GM12865 (cell line): Measurements from ENCODE around the gene STRIP2.

Source experiments
- DNase-seq: peaks from one replicate; pipeline ENCODE4 v3.0.0; 2010; ENCODE audit warnings: low read depth
- H3K4me3 ChIP-seq: 2 replicates; pipeline ENCODE4 v1.5.1; 2011; ENCODE audit warnings: mild to moderate bottlenecking, low read depth, low read length, control low read depth
- TF ChIP-seq, protein P1 (sequence below): IDR thresholded peaks from 2 replicates; pipeline ENCODE4 v1.5.1; 2011; ENCODE audit warnings: low read length, control low read depth, low read depth, inconsistent platforms; ENCODE audit not compliant: insufficient read depth; ENCODE audit errors: missing control alignments

The STRIP2 gene, protein sequence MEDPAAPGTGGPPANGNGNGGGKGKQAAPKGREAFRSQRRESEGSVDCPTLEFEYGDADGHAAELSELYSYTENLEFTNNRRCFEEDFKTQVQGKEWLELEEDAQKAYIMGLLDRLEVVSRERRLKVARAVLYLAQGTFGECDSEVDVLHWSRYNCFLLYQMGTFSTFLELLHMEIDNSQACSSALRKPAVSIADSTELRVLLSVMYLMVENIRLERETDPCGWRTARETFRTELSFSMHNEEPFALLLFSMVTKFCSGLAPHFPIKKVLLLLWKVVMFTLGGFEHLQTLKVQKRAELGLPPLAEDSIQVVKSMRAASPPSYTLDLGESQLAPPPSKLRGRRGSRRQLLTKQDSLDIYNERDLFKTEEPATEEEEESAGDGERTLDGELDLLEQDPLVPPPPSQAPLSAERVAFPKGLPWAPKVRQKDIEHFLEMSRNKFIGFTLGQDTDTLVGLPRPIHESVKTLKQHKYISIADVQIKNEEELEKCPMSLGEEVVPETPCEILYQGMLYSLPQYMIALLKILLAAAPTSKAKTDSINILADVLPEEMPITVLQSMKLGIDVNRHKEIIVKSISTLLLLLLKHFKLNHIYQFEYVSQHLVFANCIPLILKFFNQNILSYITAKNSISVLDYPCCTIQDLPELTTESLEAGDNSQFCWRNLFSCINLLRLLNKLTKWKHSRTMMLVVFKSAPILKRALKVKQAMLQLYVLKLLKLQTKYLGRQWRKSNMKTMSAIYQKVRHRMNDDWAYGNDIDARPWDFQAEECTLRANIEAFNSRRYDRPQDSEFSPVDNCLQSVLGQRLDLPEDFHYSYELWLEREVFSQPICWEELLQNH

DNA sequence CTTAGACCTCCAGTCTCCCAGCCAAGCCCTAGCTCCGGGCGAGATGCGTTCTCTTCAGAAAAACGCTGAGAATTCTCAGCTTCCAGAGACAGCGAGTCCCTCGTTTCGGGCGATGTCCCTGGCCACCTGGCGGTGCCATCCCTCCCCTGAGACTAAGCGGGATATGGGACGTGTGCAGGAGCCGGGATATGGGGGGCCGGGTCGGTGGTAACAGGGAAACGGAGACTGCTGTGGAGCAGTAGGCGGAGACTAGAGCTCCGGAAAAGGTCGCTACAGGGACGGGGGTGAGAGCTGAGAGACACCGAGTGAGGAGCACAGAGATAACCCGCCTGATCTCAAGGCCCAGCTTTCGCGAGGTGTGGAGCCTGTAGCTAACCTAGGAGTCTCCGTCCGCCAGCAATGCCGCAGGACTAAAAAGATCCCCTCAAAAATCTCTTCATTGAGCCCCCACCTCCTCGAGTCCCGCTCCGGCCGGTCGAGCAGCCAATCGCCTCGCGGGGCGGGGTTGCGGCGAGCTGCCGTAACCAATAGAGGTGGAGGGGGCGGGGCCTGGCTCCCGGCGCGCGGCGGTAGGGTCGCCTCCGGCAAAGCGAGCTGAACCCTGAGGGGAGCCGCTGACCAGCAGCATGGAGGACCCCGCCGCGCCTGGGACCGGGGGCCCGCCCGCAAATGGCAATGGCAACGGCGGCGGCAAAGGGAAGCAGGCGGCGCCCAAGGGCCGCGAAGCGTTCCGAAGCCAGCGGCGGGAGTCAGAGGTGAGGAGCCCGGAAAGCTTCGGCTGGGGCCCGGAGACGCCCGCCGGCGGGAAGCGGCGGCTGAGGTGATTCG, at the start of gene STRIP2:
Gene STRIP2, plus strand, starts transcription at position 586 of the 828 bp plus-strand sequence. Its CDS starts 41 bp downstream, at position 627.
- TF ChIP-seq, protein P1, sequence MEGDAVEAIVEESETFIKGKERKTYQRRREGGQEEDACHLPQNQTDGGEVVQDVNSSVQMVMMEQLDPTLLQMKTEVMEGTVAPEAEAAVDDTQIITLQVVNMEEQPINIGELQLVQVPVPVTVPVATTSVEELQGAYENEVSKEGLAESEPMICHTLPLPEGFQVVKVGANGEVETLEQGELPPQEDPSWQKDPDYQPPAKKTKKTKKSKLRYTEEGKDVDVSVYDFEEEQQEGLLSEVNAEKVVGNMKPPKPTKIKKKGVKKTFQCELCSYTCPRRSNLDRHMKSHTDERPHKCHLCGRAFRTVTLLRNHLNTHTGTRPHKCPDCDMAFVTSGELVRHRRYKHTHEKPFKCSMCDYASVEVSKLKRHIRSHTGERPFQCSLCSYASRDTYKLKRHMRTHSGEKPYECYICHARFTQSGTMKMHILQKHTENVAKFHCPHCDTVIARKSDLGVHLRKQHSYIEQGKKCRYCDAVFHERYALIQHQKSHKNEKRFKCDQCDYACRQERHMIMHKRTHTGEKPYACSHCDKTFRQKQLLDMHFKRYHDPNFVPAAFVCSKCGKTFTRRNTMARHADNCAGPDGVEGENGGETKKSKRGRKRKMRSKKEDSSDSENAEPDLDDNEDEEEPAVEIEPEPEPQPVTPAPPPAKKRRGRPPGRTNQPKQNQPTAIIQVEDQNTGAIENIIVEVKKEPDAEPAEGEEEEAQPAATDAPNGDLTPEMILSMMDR: no peak
- peak; percentile 90 for DNase-seq
- H3K4me3 ChIP-seq: peak within 1 kb of the TSS; percentile 72

DNA sequence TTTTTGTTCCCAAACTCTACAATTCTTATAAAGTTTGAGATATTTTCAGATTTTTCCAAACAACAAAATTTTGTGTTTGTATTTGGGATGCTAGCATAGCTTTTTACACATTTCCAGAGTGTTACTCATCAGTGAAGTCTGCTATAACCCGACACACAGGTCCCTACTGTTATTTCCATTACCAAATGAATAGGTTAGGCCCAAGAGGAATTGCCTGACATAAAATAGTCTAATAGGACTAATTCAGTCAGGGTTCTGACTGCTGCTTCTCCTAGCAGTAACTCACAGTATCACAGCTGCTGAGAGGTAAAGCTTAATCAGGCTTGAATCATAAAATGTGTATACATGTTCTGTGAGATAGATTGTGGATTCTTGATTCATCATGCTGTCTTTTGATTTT, 49.1 kb upstream of the STRIP2 start:
- TF ChIP-seq, protein P1: no peak
- no peak for DNase-seq
- H3K4me3 ChIP-seq: no peak overlapping the region

DNA sequence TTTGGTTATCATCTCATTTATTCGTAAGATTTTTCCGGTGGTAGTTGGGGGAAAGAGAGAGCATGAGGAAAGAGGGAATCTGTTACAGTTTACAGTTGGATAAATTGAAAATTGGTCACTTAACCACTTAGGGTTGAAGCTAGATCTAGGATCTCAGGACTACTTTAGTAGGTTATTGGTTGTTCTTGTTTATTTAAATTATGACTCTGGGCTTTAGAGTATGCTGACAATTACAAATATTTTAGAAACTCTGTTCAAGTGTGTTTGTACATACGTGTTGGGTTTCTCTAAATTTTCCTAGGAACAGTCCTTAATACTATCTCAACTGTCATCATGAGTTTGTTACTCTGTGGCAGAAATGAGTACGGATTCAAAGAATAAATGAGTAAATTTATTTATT, 48.6 kb upstream of the STRIP2 start:
- TF ChIP-seq, protein P1: no peak
- no peak for DNase-seq

DNA sequence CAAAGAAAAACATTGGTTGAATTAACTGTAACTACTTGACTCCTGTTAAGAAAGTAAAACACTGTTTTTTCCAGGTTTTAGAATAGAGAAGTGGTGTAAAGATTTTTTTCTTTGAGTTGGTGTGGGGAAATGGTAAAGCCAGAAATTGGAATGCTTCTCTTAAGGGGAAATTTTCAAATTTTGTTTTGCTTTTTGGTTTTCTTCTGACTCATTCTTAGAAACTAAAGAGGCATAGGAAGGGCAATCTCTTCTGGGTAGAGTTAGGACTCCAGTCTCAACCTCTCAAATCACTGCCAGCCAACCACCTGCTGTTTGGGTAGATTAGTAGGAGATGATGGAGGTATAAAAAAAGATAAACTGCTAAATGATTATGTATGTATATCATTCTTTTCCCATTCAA, 47.7 kb upstream of the STRIP2 start:
- TF ChIP-seq, protein P1: no peak
- H3K4me3 ChIP-seq: no peak overlapping the region
- DNase-seq: no peak

More for the DNA sequence above, 48.6 kb upstream of the STRIP2 start:
- no peak overlapping the region for H3K4me3 ChIP-seq

DNA sequence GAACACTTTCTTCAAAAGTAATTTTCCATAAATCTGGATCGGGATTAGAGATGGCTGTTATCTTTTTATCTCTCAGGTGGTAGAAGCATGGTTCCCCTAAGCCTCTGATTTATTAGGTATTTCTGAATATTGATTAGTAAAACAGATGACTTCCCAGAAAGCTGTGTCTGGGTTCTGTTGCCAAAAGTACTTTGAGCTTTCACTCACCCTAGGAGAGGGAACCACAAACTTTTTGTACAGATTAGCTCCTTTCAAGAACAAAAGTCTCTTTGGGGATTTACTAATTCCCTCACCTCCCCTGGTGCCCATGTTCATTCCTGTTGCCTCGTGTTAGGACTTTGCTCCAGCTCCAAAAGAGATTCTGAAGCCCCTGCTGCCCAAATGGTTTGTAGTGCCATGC, 46.7 kb upstream of the STRIP2 start:
- no peak overlapping the region for H3K4me3 ChIP-seq
- DNase-seq: no peak
- TF ChIP-seq, protein P1: no peak

DNA sequence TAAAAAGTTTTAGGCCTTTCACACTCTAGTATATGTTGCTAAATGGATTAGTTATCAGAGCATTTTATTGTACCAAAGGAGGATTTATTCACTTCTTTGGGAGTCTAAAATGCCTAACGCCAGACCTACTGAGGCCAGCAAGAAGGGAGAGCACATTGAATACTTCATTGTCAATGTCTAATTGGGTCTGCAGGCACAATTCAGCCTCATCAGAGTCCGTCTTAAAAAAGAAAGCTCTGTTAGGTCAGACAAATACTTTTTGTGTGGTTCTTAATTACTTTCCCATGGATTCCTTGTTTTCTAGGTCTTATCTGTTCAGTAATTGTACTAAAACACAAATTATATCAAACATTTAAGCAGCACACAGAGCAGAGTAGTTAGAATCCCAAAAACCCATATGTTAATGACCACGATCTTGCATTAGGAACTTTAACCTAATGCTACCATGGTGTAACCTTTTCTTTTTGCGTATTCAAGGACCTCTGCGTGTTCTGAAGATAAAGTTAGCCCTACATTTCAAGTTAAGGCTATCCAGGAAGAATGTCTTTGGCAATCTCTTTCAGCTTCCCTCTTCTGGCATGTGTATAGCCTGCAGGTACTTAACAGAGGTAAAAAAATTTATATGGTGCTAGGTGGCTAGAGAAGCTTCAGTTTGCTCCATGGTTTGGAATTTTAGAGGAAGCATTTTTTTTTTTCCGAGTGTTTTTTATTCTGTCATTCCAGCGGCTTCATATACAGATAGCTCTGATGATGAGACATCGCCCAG, 45.7 kb upstream of the STRIP2 start:
- TF ChIP-seq, protein P1: no peak
- no peak for DNase-seq
- no peak overlapping the region for H3K4me3 ChIP-seq
